K562 (cell line): ENCODE data around the gene UBALD2. TPM values are rescaled to one million over a fixed set of nuclear protein-coding genes. Genes with fewer than 3 reads are reported as not detected.

Experiments
- ATF7 ChIP-seq: fragments of 450-650 bp; IDR thresholded peaks from 2 replicates; pipeline ENCODE4 v1.7.1; 2014; ENCODE audit warnings: mild to moderate bottlenecking, moderate library complexity
- RBM14 ChIP-seq: fragments of 200-400 bp; formaldehyde crosslinking; IDR thresholded peaks from 2 replicates; pipeline ENCODE4 v1.6.1; 2018; ENCODE audit warnings: low read depth, mild to moderate bottlenecking, low read length, moderate library complexity, borderline replicate concordance; ENCODE audit not compliant: insufficient read depth
- SMC3 ChIP-seq: conservative IDR thresholded peaks from 2 replicates; pipeline ENCODE4 v1.6.1; 2011; ENCODE audit warnings: low read depth, low read length, improper control_type of control experiment; ENCODE audit not compliant: insufficient read depth
- SRF ChIP-seq, 2 experiments: fragments of 250-450, 450-650 bp in 1 of 2; sonication (Bioruptor Pico) in 1 of 2; sonication (generic) in 1 of 2; formaldehyde crosslinking; IDR thresholded peaks; 2 replicates each; pipeline versions ENCODE4 v1.5.0 to v1.5.1; 2020 to 2022; ENCODE audit warnings: mild to moderate bottlenecking in 1 of 2, missing genetic modification reagents in 1 of 2
- TEAD4 ChIP-seq, 2 experiments: sonication (generic) in 1 of 2; formaldehyde crosslinking in 1 of 2; IDR thresholded peaks; 2 replicates each; pipeline versions ENCODE4 v1.6.1 to v1.8.0; 2012 to 2022; ENCODE audit warnings: borderline replicate concordance in 1 of 2, inconsistent platforms in 1 of 2, low read length in 1 of 2, mild to moderate bottlenecking in 1 of 2, missing genetic modification reagents in 1 of 2
- ZNF830 ChIP-seq: fragments of 250-450 bp; sonication (Bioruptor Pico); IDR thresholded peaks from 2 replicates; pipeline ENCODE4 v1.5.0; 2021; ENCODE audit warnings: mild to moderate bottlenecking
- polyA plus RNA-seq, 8 experiments: library from polyadenylated mRNA; depleted of rRNA in 4 of 8; stranded (reverse) in 5 of 8; unstranded in 3 of 8; fragments of >200 nt; fragmentation: Nextera tagmentation in 2 of 8; fragmentation: Illumina TruSeq in 1 of 8; extraction: Ambion mirVana in 2 of 8; extraction: Trizol in 1 of 8; gene quantifications; 2 replicates each; pipeline versions ENCODE4 v1.2.1 to v1.2.3, GENCODE V29; 2011 to 2014; ENCODE audit warnings: inconsistent platforms in 1 of 8, missing spikeins in 1 of 8
- total RNA-seq, 7 experiments: library from RNA; depleted of rRNA in 6 of 7; stranded (reverse); fragments of >200 nt in 6 of 7; fragmentation: Illumina TruSeq in 2 of 7; extraction: Trizol in 2 of 7; gene quantifications; 2 replicates each; pipeline versions ENCODE4 v1.2.1 to v1.2.3, GENCODE V29; 2011 to 2021; ENCODE audit warnings: low replicate concordance in 1 of 7
- TF ChIP-seq, protein P1 (sequence below): fragments of 450-650 bp; formaldehyde crosslinking; IDR thresholded peaks from 2 replicates; pipeline ENCODE4 v1.4.0; 2020; ENCODE audit warnings: mild to moderate bottlenecking, moderate library complexity
- TF ChIP-seq, protein P2 (sequence below): sonication (generic); formaldehyde crosslinking; IDR thresholded peaks from 2 replicates; pipeline ENCODE4 v1.8.0; 2022; ENCODE audit warnings: mild to moderate bottlenecking, missing genetic modification reagents, borderline replicate concordance

UBALD2 gene
- total and polyA plus RNA-seq, 9 of the 15 experiments (the other 6 are each of a cell fraction or from before 2014, with no cell fraction given), result 2.3 to 94.1 (median 25.3) TPM

DNA sequence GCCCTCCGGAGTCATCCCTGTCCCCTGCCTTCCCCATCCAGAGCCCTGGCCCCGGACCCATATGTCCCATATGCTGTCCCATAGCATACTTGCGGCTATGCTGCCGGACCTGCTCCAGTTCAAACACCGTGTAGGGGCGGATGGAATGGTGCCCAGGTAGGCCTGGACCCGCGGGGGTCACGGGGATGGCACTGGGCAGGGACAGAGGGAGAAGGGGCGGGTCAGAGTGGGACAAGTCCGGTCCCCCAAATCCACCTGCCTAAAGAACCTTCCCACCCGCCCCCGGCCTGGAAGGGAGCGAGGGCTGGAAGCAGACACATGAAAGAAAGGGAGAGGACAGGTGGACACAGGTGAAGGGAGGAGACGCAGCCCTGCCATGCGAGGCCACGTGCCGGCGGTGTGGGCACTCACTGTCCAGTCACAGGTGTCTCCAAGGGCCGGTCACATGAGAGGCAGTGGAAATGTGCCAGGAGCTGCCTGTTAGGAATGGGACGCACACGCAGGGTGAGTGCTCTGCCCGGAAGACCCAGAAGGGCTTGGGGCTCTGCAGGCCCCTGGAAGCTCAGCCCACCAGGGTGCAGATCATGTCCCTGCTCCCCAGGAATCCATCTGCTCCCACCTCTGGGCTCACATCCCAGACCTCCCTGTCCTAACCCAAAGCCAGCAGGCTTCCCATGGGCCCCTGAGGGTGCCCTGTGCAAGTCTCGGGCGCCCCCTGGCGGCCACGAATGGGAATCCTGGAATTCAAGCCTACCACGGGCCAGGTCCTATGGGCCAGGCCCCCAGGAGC lies 14.0 kb downstream of the UBALD2 start (continued):
- peak; percentile 60; the same call in 1 of the 2 replicates for TF ChIP-seq RBM14
- TF ChIP-seq ZNF830 (CRISPR knock-in tag), result no peak
- peak in 1 of 2 experiments; percentile 52; a peak in 1 of 4 replicates for TF ChIP-seq SRF (CRISPR knock-in tag; IDR thresholded peaks at IDR 0.05)
- TF ChIP-seq, protein P1, sequence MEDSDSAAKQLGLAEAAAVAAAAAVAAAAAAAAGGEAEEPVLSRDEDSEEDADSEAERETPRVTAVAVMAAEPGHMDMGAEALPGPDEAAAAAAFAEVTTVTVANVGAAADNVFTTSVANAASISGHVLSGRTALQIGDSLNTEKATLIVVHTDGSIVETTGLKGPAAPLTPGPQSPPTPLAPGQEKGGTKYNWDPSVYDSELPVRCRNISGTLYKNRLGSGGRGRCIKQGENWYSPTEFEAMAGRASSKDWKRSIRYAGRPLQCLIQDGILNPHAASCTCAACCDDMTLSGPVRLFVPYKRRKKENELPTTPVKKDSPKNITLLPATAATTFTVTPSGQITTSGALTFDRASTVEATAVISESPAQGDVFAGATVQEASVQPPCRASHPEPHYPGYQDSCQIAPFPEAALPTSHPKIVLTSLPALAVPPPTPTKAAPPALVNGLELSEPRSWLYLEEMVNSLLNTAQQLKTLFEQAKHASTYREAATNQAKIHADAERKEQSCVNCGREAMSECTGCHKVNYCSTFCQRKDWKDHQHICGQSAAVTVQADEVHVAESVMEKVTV (CRISPR knock-in tag), result peak; percentile 96
- TF ChIP-seq ATF7, result peak; percentile 43; the same call in 1 of the 2 replicates
- TF ChIP-seq, protein P2, sequence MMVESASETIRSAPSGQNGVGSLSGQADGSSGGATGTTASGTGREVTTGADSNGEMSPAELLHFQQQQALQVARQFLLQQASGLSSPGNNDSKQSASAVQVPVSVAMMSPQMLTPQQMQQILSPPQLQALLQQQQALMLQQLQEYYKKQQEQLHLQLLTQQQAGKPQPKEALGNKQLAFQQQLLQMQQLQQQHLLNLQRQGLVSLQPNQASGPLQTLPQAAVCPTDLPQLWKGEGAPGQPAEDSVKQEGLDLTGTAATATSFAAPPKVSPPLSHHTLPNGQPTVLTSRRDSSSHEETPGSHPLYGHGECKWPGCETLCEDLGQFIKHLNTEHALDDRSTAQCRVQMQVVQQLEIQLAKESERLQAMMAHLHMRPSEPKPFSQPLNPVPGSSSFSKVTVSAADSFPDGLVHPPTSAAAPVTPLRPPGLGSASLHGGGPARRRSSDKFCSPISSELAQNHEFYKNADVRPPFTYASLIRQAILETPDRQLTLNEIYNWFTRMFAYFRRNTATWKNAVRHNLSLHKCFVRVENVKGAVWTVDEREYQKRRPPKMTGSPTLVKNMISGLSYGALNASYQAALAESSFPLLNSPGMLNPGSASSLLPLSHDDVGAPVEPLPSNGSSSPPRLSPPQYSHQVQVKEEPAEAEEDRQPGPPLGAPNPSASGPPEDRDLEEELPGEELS, result peak; percentile 22; the same call in 1 of the 2 replicates
- TF ChIP-seq SMC3, result peak; percentile 99
- TF ChIP-seq TEAD4 (IDR thresholded peaks at IDR 0.05; ENCODE audit: low read length), result peak; percentile 64; the same call in 1 of the 2 replicates
- TF ChIP-seq TEAD4 (CRISPR knock-in tag; IDR thresholded peaks at IDR 0.05; ENCODE audit: borderline replicate concordance), result no peak
